ENCODE measurements around the gene AKAP11.

AKAP11 gene

DNA sequence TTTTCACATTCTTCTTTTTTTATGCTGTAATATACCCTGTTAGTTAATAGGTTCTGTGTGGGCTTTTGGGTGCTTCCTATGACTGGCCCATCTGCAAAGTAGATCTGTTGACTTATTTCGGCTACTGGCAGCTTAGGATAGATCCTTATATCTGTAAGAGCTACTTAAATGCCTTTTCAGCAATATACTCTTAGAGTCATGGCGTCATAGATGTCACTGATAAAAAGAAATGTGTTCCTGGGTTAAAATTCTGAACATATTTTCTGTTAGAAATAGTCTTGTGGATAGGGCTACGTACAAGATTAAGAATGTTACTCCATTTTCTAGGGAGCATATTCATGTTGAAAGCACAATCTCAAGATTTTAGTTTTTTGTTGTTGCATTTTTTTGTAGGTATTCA, 4.7 kb downstream of the AKAP11 start:
- Histone ChIP-seq H3K9me3 (ENCODE audit: control insufficient read depth, low read length) (no peaks in the 10 kb centered on the region), H3K14ac (ENCODE audit: low read length in 2 of 2) (no peak overlapping the region), H4K91ac (ENCODE audit: low read length) (no peak overlapping the region), H3K36me3 (ENCODE audit: control insufficient read depth in 1 of 2, insufficient read depth in 2 of 2, low read depth in 1 of 2, low read length in 2 of 2) (no peaks in the 10 kb centered on the region), H2AFZ (ENCODE audit: low read depth, low read length) (no peak overlapping the region), H3K9ac (ENCODE audit: low read length) (no peak overlapping the region), H3K4me3 (ENCODE audit: insufficient read depth in 1 of 2, low read depth in 1 of 2, low read length in 2 of 2) (no peak overlapping the region), H4K8ac (ENCODE audit: low read length) (no peak overlapping the region), H3K4ac (ENCODE audit: low read depth in 1 of 2, low read length in 2 of 2) (no peak overlapping the region), H3K27ac (ENCODE audit: low read length, poor library complexity, severe bottlenecking) (no peak overlapping the region), H3K4me2 (ENCODE audit: low read length, poor library complexity, severe bottlenecking) (no peak overlapping the region), H3K79me1 (replicated peaks; ENCODE audit: low read length, poor library complexity, severe bottlenecking) (peaks cover 14% of the 10 kb centered on the region), H2BK5ac (ENCODE audit: low read depth, low read length, poor library complexity, severe bottlenecking) (no peak overlapping the region), H2BK120ac (ENCODE audit: low read depth, low read length) (no peak overlapping the region), H3K4me1 (ENCODE audit: control insufficient read depth, insufficient read depth, low read depth, low read length) (peaks cover 3% of the 10 kb centered on the region), H2BK15ac (ENCODE audit: low read depth, poor library complexity, severe bottlenecking) (no peak overlapping the region), H2BK12ac (ENCODE audit: low read length in 2 of 2) (no peak overlapping the region), H3K23ac (ENCODE audit: low read length in 2 of 2) (no peak overlapping the region), H3K27me3 (ENCODE audit: control insufficient read depth in 1 of 2, insufficient read depth in 1 of 2, low read length in 2 of 2) (no peaks in the 10 kb centered on the region), H3K18ac (ENCODE audit: low read depth in 1 of 2, low read length in 2 of 2) (no peak overlapping the region), H2AK5ac (ENCODE audit: low read length, severe bottlenecking) (no peak overlapping the region)
- peak; percentile 60 for DNase-seq
- WGBS, result 91% methylated on average over 3 of the region's 3 CpGs

DNA sequence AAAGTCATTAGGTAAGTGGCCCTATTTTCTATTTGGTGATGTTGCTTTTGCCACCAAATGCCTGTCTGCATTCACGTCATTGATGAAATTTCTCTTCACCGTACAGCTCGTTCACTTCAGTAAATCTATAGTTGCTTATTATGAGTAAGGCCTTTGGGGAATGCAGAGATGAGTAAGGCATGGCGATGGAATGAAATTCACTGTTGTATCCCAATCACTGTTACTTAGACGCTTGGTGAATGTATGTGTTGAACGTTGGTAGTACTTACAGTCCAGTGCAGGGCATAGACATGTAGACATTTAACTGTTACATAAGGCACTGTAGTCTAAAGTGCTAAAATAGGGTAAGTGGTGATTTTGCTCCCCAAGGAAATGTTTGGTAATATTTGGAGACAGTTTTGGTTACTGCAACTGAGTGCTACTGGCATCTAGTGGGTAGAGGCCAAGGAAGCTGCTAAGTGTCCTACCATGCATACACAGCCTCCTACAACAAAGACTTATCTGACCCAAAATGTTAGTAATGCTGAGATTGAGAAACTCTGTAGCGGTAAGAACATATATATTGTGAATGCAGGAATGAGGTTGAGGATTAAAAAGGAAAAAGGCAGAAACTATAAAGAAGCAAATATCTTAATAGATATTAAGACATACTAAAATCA, 5.8 kb downstream of the AKAP11 start:
- Histone ChIP-seq H3K36me3 (ENCODE audit: control insufficient read depth in 1 of 2, insufficient read depth in 2 of 2, low read depth in 1 of 2, low read length in 2 of 2) (no peaks in the 10 kb centered on the region), H3K79me1 (replicated peaks; ENCODE audit: low read length, poor library complexity, severe bottlenecking) (peaks cover 14% of the 10 kb centered on the region), H3K14ac (ENCODE audit: low read length in 2 of 2) (no peak overlapping the region), H3K9me3 (ENCODE audit: control insufficient read depth, low read length) (no peaks in the 10 kb centered on the region), H3K18ac (ENCODE audit: low read depth in 1 of 2, low read length in 2 of 2) (no peak overlapping the region), H3K9ac (ENCODE audit: low read length) (no peak overlapping the region), H2BK120ac (ENCODE audit: low read depth, low read length) (no peak overlapping the region), H2BK5ac (ENCODE audit: low read depth, low read length, poor library complexity, severe bottlenecking) (no peak overlapping the region), H4K8ac (ENCODE audit: low read length) (no peak overlapping the region), H3K27ac (ENCODE audit: low read length, poor library complexity, severe bottlenecking) (no peak overlapping the region), H3K4me2 (ENCODE audit: low read length, poor library complexity, severe bottlenecking) (no peak overlapping the region), H4K91ac (ENCODE audit: low read length) (no peak overlapping the region), H2BK12ac (ENCODE audit: low read length in 2 of 2) (no peak overlapping the region), H2AK5ac (ENCODE audit: low read length, severe bottlenecking) (no peak overlapping the region), H3K27me3 (ENCODE audit: control insufficient read depth in 1 of 2, insufficient read depth in 1 of 2, low read length in 2 of 2) (no peaks in the 10 kb centered on the region), H3K4ac (ENCODE audit: low read depth in 1 of 2, low read length in 2 of 2) (no peak overlapping the region), H3K23ac (ENCODE audit: low read length in 2 of 2) (no peak overlapping the region), H2AFZ (ENCODE audit: low read depth, low read length) (no peak overlapping the region), H2BK15ac (ENCODE audit: low read depth, poor library complexity, severe bottlenecking) (no peak overlapping the region), H3K4me3 (ENCODE audit: insufficient read depth in 1 of 2, low read depth in 1 of 2, low read length in 2 of 2) (peak overlapping the region in 1 of 2 experiments; percentile 27), H3K4me1 (ENCODE audit: control insufficient read depth, insufficient read depth, low read depth, low read length) (peaks cover 3% of the 10 kb centered on the region)
- peak; percentile 41 for DNase-seq
- 88% methylated on average over 6 of the region's 7 CpGs for WGBS

DNA sequence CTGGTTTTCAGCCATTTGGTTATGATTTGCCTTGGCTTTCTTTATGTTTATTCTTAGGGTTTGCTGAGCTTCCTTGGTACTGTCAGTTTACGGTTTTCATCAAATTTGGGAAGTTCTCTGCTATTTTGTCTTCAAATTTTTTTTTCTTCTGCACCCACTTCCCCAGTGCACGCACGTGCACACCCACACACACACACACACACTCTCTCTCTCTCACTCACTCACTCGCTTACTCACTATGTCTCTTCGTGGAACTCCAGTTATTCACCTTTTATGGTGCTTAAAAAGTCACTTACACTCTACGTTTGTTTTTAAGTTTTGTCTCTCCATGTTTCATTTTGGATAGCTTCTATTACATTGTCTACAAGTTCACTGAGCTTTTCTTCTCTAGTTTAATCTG, 7.1 kb downstream of the AKAP11 start:
- H3K9me3 ChIP-seq (ENCODE audit: control insufficient read depth, low read length), result no peaks in the 10 kb centered on the region
- no peak overlapping the region for H3K4me3 ChIP-seq (ENCODE audit: insufficient read depth in 1 of 2, low read depth in 1 of 2, low read length in 2 of 2)
- H4K91ac ChIP-seq (ENCODE audit: low read length), result no peak overlapping the region
- H2AK5ac ChIP-seq (ENCODE audit: low read length, severe bottlenecking), result no peak overlapping the region
- DNase-seq, result no peak
- no peak overlapping the region for H2BK5ac ChIP-seq (ENCODE audit: low read depth, low read length, poor library complexity, severe bottlenecking)
- H3K18ac ChIP-seq (ENCODE audit: low read depth in 1 of 2, low read length in 2 of 2), result no peak overlapping the region
- no peak overlapping the region for H3K23ac ChIP-seq (ENCODE audit: low read length in 2 of 2)
- no peak overlapping the region for H3K4ac ChIP-seq (ENCODE audit: low read depth in 1 of 2, low read length in 2 of 2)
- H3K9ac ChIP-seq (ENCODE audit: low read length), result no peak overlapping the region
- no peak overlapping the region for H3K14ac ChIP-seq (ENCODE audit: low read length in 2 of 2)
- no peak overlapping the region for H2BK12ac ChIP-seq (ENCODE audit: low read length in 2 of 2)
- no peak overlapping the region for H3K4me2 ChIP-seq (ENCODE audit: low read length, poor library complexity, severe bottlenecking)
- no peak overlapping the region for H2BK120ac ChIP-seq (ENCODE audit: low read depth, low read length)
- 95% methylated on average over 5 of the region's 6 CpGs for WGBS
- H3K79me1 ChIP-seq (replicated peaks; ENCODE audit: low read length, poor library complexity, severe bottlenecking), result peaks cover 14% of the 10 kb centered on the region
- H4K8ac ChIP-seq (ENCODE audit: low read length), result no peak overlapping the region
- no peak overlapping the region for H2BK15ac ChIP-seq (ENCODE audit: low read depth, poor library complexity, severe bottlenecking)
- no peaks in the 10 kb centered on the region for H3K36me3 ChIP-seq (ENCODE audit: control insufficient read depth in 1 of 2, insufficient read depth in 2 of 2, low read depth in 1 of 2, low read length in 2 of 2)
- peaks cover 3% of the 10 kb centered on the region for H3K4me1 ChIP-seq (ENCODE audit: control insufficient read depth, insufficient read depth, low read depth, low read length)
- no peak overlapping the region for H2AFZ ChIP-seq (ENCODE audit: low read depth, low read length)
- no peak overlapping the region for H3K27ac ChIP-seq (ENCODE audit: low read length, poor library complexity, severe bottlenecking)
- H3K27me3 ChIP-seq (ENCODE audit: control insufficient read depth in 1 of 2, insufficient read depth in 1 of 2, low read length in 2 of 2), result no peaks in the 10 kb centered on the region

DNA sequence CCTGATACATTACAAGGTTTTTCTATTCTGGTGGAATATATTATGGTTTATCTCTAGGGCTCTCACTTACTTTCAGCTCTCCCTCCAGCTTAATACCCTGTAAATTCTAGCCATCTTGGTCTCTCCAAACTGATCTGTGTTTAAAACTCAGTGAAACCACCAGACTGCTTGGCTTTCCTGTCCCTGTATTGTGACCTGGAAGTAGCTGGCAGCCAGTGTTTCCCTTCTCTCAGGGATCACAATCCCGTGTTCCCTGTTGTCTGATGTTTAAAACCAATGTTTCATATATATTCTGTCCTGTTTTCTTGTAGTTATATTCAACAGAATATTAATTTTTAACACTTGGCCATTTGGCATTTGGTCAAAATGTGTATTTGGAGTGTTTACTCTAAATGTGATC, 8.0 kb downstream of the AKAP11 start:
- no peak overlapping the region for H4K91ac ChIP-seq (ENCODE audit: low read length)
- H3K23ac ChIP-seq (ENCODE audit: low read length in 2 of 2), result no peak overlapping the region
- no peak overlapping the region for H2BK120ac ChIP-seq (ENCODE audit: low read depth, low read length)
- no peak for DNase-seq
- H3K36me3 ChIP-seq (ENCODE audit: control insufficient read depth in 1 of 2, insufficient read depth in 2 of 2, low read depth in 1 of 2, low read length in 2 of 2), result no peaks in the 10 kb centered on the region
- H3K4ac ChIP-seq (ENCODE audit: low read depth in 1 of 2, low read length in 2 of 2), result no peak overlapping the region
- H3K27ac ChIP-seq (ENCODE audit: low read length, poor library complexity, severe bottlenecking), result no peak overlapping the region
- H3K4me1 ChIP-seq (ENCODE audit: control insufficient read depth, insufficient read depth, low read depth, low read length), result no peaks in the 10 kb centered on the region
- H3K18ac ChIP-seq (ENCODE audit: low read depth in 1 of 2, low read length in 2 of 2), result no peak overlapping the region
- no peak overlapping the region for H2BK12ac ChIP-seq (ENCODE audit: low read length in 2 of 2)
- H3K27me3 ChIP-seq (ENCODE audit: control insufficient read depth in 1 of 2, insufficient read depth in 1 of 2, low read length in 2 of 2), result no peaks in the 10 kb centered on the region
- no peak overlapping the region for H4K8ac ChIP-seq (ENCODE audit: low read length)
- H3K9me3 ChIP-seq (ENCODE audit: control insufficient read depth, low read length), result no peaks in the 10 kb centered on the region
- no peak overlapping the region for H2BK5ac ChIP-seq (ENCODE audit: low read depth, low read length, poor library complexity, severe bottlenecking)
- no peak overlapping the region for H2AK5ac ChIP-seq (ENCODE audit: low read length, severe bottlenecking)
- H2AFZ ChIP-seq (ENCODE audit: low read depth, low read length), result no peak overlapping the region
- H3K9ac ChIP-seq (ENCODE audit: low read length), result no peak overlapping the region
- no peak overlapping the region for H3K14ac ChIP-seq (ENCODE audit: low read length in 2 of 2)
- H3K79me1 ChIP-seq (replicated peaks; ENCODE audit: low read length, poor library complexity, severe bottlenecking), result peaks cover 9% of the 10 kb centered on the region
- no CpG with 5 or more reads among the region's 1 CpG for WGBS
- H2BK15ac ChIP-seq (ENCODE audit: low read depth, poor library complexity, severe bottlenecking), result no peak overlapping the region
- H3K4me2 ChIP-seq (ENCODE audit: low read length, poor library complexity, severe bottlenecking), result no peak overlapping the region
- no peak overlapping the region for H3K4me3 ChIP-seq (ENCODE audit: insufficient read depth in 1 of 2, low read depth in 1 of 2, low read length in 2 of 2)

Measured in mesenchymal stem cell (in vitro differentiated cells and primary cell).